NCI-H2107 treated with DMSO at 0.1 percent for 48 hours (cell line): Measurements from ENCODE around the gene OXER1.

Experiments used
- DNase-seq: peaks from one replicate; lab custom pipeline; 2025; ENCODE audit not compliant: unreplicated experiment; lab: John Stamatoyannopoulos, UW

OXER1 gene

GRCh38 chr2:42764096-42764495 is at the start of gene OXER1:
TSS of gene OXER1 (minus strand) at chr2:42764135. CDS start at chr2:42764062, 73 bp downstream.
- no peak for DNase-seq

- DNase-seq = no peak
These were observed 49.1 kb upstream of the OXER1 start for GRCh38 chr2:42812899-42813479.

GRCh38 chr2:42810971-42811811 is 47.3 kb upstream of the OXER1 start:
- DNase-seq = peak; percentile 24

GRCh38 chr2:42810121-42810970 is 46.4 kb upstream of the OXER1 start:
- DNase-seq = peak; percentile 91

- no peak for DNase-seq
These were observed 45.8 kb upstream of the OXER1 start for GRCh38 chr2:42809819-42810120.

GRCh38 chr2:42809131-42809818 is 45.3 kb upstream of the OXER1 start:
- DNase-seq = peak; percentile 39

- no peak for DNase-seq
These were observed 44.4 kb upstream of the OXER1 start for GRCh38 chr2:42808301-42808700.

GRCh38 chr2:42806786-42807185 is 42.9 kb upstream of the OXER1 start:
- no peak for DNase-seq

- no peak for DNase-seq
These were observed 41.0 kb upstream of the OXER1 start for GRCh38 chr2:42804891-42805290.

- DNase-seq = no peak
These were observed 40.4 kb upstream of the OXER1 start for GRCh38 chr2:42804338-42804737.

GRCh38 chr2:42802150-42802549 is 38.2 kb upstream of the OXER1 start:
- no peak for DNase-seq

GRCh38 chr2:42801381-42801780 is 37.4 kb upstream of the OXER1 start:
- DNase-seq = no peak

GRCh38 chr2:42800981-42801380 is 37.0 kb upstream of the OXER1 start:
- no peak for DNase-seq

- DNase-seq = no peak
These were observed 36.6 kb upstream of the OXER1 start for GRCh38 chr2:42800461-42800962.

- DNase-seq = no peak
These were observed 35.9 kb upstream of the OXER1 start for GRCh38 chr2:42799881-42800280.

GRCh38 chr2:42797281-42797680 is 33.3 kb upstream of the OXER1 start:
- DNase-seq = no peak

GRCh38 chr2:42796427-42797248 is 32.7 kb upstream of the OXER1 start:
- DNase-seq = no peak

- no peak for DNase-seq
These were observed 31.9 kb upstream of the OXER1 start for GRCh38 chr2:42795841-42796301.

- DNase-seq = no peak
These were observed 31.3 kb upstream of the OXER1 start for GRCh38 chr2:42795275-42795674.
